HL-60 (cell line): ENCODE data around the gene NRXN2.

ENCODE experiments used
- DNase-seq, 2 experiments: peaks; one replicate each; pipeline ENCODE4 v3.0.0-alpha.2; 2010 to 2020; ENCODE audit warnings: low read depth in 1 of 2, low spot score in 1 of 2
- H3K27ac ChIP-seq: fragments of 250-450 bp; sonication (Bioruptor Pico); replicated peaks from 2 replicates; pipeline ENCODE4 v1.5.1; 2020; ENCODE audit warnings: mild to moderate bottlenecking, moderate library complexity
- H3K27me3 ChIP-seq: fragments of 250-450 bp; sonication (Bioruptor Pico); 2 replicates; pipeline ENCODE4 v1.5.1; 2021; ENCODE audit warnings: mild to moderate bottlenecking, moderate library complexity; ENCODE audit not compliant: insufficient read depth, poor library complexity, severe bottlenecking
- H3K4me3 ChIP-seq: replicated peaks from 2 replicates; pipeline ENCODE4 v1.5.1; 2011; ENCODE audit warnings: mild to moderate bottlenecking, control low read depth, low read length; ENCODE audit not compliant: insufficient read depth
- CTCF ChIP-seq: IDR thresholded peaks from one replicate; pipeline ENCODE4 v1.5.1; 2011; ENCODE audit warnings: low read length, control low read depth, inconsistent platforms; ENCODE audit not compliant: insufficient read depth
- GABPA ChIP-seq: IDR thresholded peaks from 2 replicates; pipeline ENCODE4 v1.6.1; 2012; ENCODE audit warnings: low read depth
- POLR2AphosphoS5 ChIP-seq: IDR thresholded peaks from 2 replicates; pipeline ENCODE4 v1.6.1; 2012; ENCODE audit warnings: low read depth
- REST ChIP-seq: IDR thresholded peaks from 2 replicates; pipeline ENCODE4 v1.6.1; 2012; ENCODE audit warnings: low read depth; ENCODE audit not compliant: insufficient replicate concordance
- SPI1 ChIP-seq: IDR thresholded peaks from 2 replicates; pipeline ENCODE4 v1.6.1; 2012; ENCODE audit warnings: low read depth, mild to moderate bottlenecking, borderline replicate concordance

The NRXN2 gene

GRCh38 chr11:64729851-64730382 is 6.9 kb upstream of the NRXN2 start:
- Histone ChIP-seq H3K4me3 (no peak overlapping the region), H3K27me3 (no peaks in the 10 kb centered on the region), H3K27ac (no peak overlapping the region)
- TF ChIP-seq CTCF (no peak), SPI1 (no peak), GABPA (no peak), POLR2AphosphoS5 (no peak), REST (no peak)
- no peak for DNase-seq

GRCh38 chr11:64728757-64729365 is 5.9 kb upstream of the NRXN2 start:
- H3K27me3 ChIP-seq, result no peaks in the 10 kb centered on the region
- no peak overlapping the region for H3K4me3 ChIP-seq
- TF ChIP-seq REST (no peak), GABPA (no peak), SPI1 (no peak), CTCF (no peak), POLR2AphosphoS5 (no peak; the same call in 1 of the 2 replicates)
- no peak overlapping the region for H3K27ac ChIP-seq
- no peak for DNase-seq

GRCh38 chr11:64726867-64727530 is 4.0 kb upstream of the NRXN2 start:
- no peak overlapping the region for H3K4me3 ChIP-seq
- no peak for DNase-seq
- H3K27me3 ChIP-seq, result peaks cover 6% of the 10 kb centered on the region
- no peak for TF ChIP-seq REST
- no peak for TF ChIP-seq SPI1
- TF ChIP-seq POLR2AphosphoS5, result no peak
- no peak for TF ChIP-seq CTCF
- no peak for TF ChIP-seq GABPA
- H3K27ac ChIP-seq, result no peak overlapping the region
